ENCODE measurements around the gene TGFBR3L. TPM values are rescaled to one million over a fixed set of nuclear protein-coding genes. Genes with fewer than 3 reads are reported as not detected.
"Not testable (repeated sequence)": the region's sequence is repeated elsewhere in the genome, so short reads cannot be mapped to it uniquely, and the experiment has no call there.

Gene TGFBR3L
- total RNA-seq, 2 donors from 2014 or later, result 22.1 to 26.7 TPM

- Histone ChIP-seq H3K4me1 (peaks cover 0 to 51% of the 10 kb centered on the region in 2 donors), H3K4me3 (peak overlapping the region in 1 of 2 donors; percentile 4), H3K27ac (peak overlapping the region; percentile 77 to 78), H3K27me3 (no peaks in the 10 kb centered on the region), H3K9me3 (no peaks in the 10 kb centered on the region), H3K36me3 (peaks cover 37% of the 10 kb centered on the region)
- TF ChIP-seq CTCF (IDR thresholded peaks at IDR 0.05), result peak in 1 of 2 donors; percentile 24
- DNase-seq (ENCODE audit: low spot score), result no peak
These were observed 14.4 kb downstream of the TGFBR3L start for GRCh38 chr19:7928741-7929701.

DNA sequence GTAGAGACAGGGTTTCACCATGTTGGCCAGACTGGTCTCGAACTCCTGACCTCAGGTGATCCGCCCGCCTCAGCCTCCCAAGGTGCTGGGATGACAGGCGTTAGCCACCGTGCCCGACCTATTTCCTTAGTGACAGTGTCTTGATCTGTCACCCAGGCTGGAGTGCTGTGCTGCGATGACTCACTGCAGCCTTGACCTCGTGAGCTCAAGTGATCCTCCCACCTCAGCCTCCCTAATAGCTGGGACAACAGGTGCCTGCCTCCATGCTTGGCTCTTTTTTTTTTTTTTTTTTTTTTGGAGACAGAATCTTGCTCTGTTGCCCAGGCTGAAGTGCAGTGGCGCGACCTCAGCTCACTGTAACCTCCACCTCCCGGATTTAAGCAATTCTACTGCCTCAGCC is 15.4 kb downstream of the TGFBR3L start:
- not testable (repeated sequence) for H3K4me3 ChIP-seq; H3K9me3 ChIP-seq; H3K27ac ChIP-seq; H3K27me3 ChIP-seq; DNase-seq (ENCODE audit: low spot score)
- Histone ChIP-seq H3K4me1 (peaks cover 0 to 45% of the 10 kb centered on the region in 2 donors), H3K36me3 (peaks cover 47% of the 10 kb centered on the region)

GRCh38 chr19:7930765-7931164 is 16.1 kb downstream of the TGFBR3L start:
- peaks cover 55% of the 10 kb centered on the region for H3K36me3 ChIP-seq

GRCh38 chr19:7931221-7932061 is 16.8 kb downstream of the TGFBR3L start:
- Histone ChIP-seq H3K4me1 (peaks cover 0 to 34% of the 10 kb centered on the region in 2 donors), H3K27ac (no peak overlapping the region), H3K4me3 (no peak overlapping the region), H3K36me3 (peaks cover 60% of the 10 kb centered on the region), H3K9me3 (no peaks in the 10 kb centered on the region), H3K27me3 (no peaks in the 10 kb centered on the region)
- TF ChIP-seq CTCF (IDR thresholded peaks at IDR 0.05), result no peak
- DNase-seq (ENCODE audit: low spot score), result no peak

More at GRCh38 chr19:7930765-7931164, 16.1 kb downstream of the TGFBR3L start:
- H3K4me3 ChIP-seq, result no peak overlapping the region
- H3K9me3 ChIP-seq, result no peaks in the 10 kb centered on the region
- no peak for TF ChIP-seq CTCF (IDR thresholded peaks at IDR 0.05)
- H3K4me1 ChIP-seq, result peaks cover 0 to 38% of the 10 kb centered on the region in 2 donors
- no peak for DNase-seq (ENCODE audit: low spot score)
- no peak overlapping the region for H3K27ac ChIP-seq
- H3K27me3 ChIP-seq, result no peaks in the 10 kb centered on the region

DNA sequence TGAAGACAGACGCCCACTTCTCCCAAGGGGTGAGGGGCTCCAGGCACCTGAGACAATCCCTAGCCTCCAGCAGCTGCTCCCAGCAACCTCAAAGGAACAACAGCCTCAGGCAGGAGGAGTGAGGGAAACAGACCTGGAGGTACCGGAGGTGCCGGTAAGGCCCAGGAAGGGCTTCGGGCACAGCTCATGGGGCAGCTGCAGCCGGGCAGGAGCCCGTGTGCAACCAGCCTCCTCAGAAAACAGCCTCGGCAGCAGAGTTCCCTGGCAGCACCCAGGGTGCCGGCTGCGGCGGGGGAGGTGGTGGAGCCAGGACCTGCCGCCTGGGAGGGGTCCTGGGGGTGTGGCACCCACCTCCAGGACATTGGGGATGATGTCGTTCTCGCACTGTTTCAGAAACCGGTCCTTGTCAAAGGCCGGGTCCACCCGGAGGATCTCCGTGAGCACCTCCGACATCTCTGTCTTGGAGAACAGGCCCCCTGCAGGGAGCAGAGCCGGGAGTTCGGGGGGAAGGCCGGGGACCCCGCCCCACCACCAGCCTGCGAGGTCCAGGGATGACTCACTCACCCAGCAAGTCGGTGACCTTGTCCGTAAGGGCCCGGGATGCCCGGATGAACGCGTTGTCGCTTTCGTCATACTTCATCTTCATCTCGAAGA is 17.8 kb downstream of the TGFBR3L start:
- peaks cover 70% of the 10 kb centered on the region for H3K36me3 ChIP-seq
- no peak for TF ChIP-seq CTCF (IDR thresholded peaks at IDR 0.05)
- H3K9me3 ChIP-seq, result no peaks in the 10 kb centered on the region
- H3K27ac ChIP-seq, result no peak overlapping the region
- no peaks in the 10 kb centered on the region for H3K27me3 ChIP-seq
- no peak overlapping the region for H3K4me3 ChIP-seq
- peaks cover 0 to 24% of the 10 kb centered on the region in 2 donors for H3K4me1 ChIP-seq
- DNase-seq (ENCODE audit: low spot score), result no peak

Data from right atrium auricular region (tissue), 2 donors.